A673 (cell line): Measurements from ENCODE around the gene RGS1. TPM values are rescaled to one million over a fixed set of nuclear protein-coding genes. Genes with fewer than 3 reads are reported as not detected.

Experiments
- BruUV-seq: library from RNA; stranded (reverse); fragments of 400-500 nt; replicated peaks from 2 replicates; lab custom pipeline; 2021; lab: Mats Ljungman, UMichigan
- CTCF ChIA-PET: fragments of 300-600 bp; sonication (Branson Sonifier 250); formaldehyde crosslinking; loops from one replicate; lab custom pipeline; 2022; ENCODE audit warnings: antibody characterized with exemption; lab: Charles Lee
- POLR2A ChIA-PET: fragments of 300-600 bp; sonication (Branson Sonifier 250); formaldehyde crosslinking; loops from one replicate; lab custom pipeline; 2022; ENCODE audit warnings: antibody characterized with exemption; ENCODE audit not compliant: low non-redundant PET; lab: Charles Lee
- DNase-seq: peaks from one replicate; pipeline ENCODE4 v3.0.0-alpha.2; 2015; ENCODE audit warnings: low spot score
- H3K27ac ChIP-seq: fragments of 200-600 bp; sonication (generic); 2 replicates; pipeline ENCODE4 v1.5.1; 2016; ENCODE audit warnings: mixed run types, low read depth, mild to moderate bottlenecking, mixed read lengths, antibody characterized with exemption, low read length; ENCODE audit not compliant: poor library complexity, severe bottlenecking
- H3K27me3 ChIP-seq: fragments of 200-600 bp; sonication (generic); replicated peaks from 2 replicates; pipeline ENCODE4 v1.6.1; 2017; ENCODE audit warnings: mixed run types, low read depth, mild to moderate bottlenecking, mixed read lengths, antibody characterized with exemption, low read length; ENCODE audit not compliant: insufficient read depth, poor library complexity
- H3K36me3 ChIP-seq: fragments of 200-600 bp; sonication (generic); 2 replicates; pipeline ENCODE4 v1.6.1; 2016; ENCODE audit warnings: mixed run types, mild to moderate bottlenecking, mixed read lengths, antibody characterized with exemption, low read length; ENCODE audit not compliant: insufficient read depth, poor library complexity, severe bottlenecking
- H3K4me1 ChIP-seq: fragments of 200-600 bp; sonication (generic); 2 replicates; pipeline ENCODE4 v1.6.1; 2017; ENCODE audit warnings: mixed run types, mild to moderate bottlenecking, mixed read lengths, antibody characterized with exemption, low read length; ENCODE audit not compliant: insufficient read depth, poor library complexity, severe bottlenecking
- H3K4me3 ChIP-seq: fragments of 200-600 bp; sonication (generic); 2 replicates; pipeline ENCODE4 v1.5.1; 2016; ENCODE audit warnings: low read depth, mixed run types, mild to moderate bottlenecking, mixed read lengths, low read length; ENCODE audit not compliant: poor library complexity, severe bottlenecking
- H3K9me3 ChIP-seq: fragments of 200-600 bp; sonication (generic); 2 replicates; pipeline ENCODE4 v1.6.1; 2016; ENCODE audit warnings: mixed run types, low read depth, mild to moderate bottlenecking, mixed read lengths, antibody characterized with exemption, low read length; ENCODE audit not compliant: poor library complexity, severe bottlenecking
- EZH2 ChIP-seq: fragments of 200-600 bp; sonication (generic); IDR thresholded peaks from 2 replicates; pipeline ENCODE4 v1.6.1; 2017; ENCODE audit warnings: borderline replicate concordance, low read depth, mild to moderate bottlenecking, mixed read lengths, antibody characterized with exemption, low read length; ENCODE audit not compliant: poor library complexity, severe bottlenecking
- intact Hi-C: fragments of 100-400 bp; cut with micrococcal nuclease; formaldehyde crosslinking; loops from one replicate; pipeline ENCODE4 v1.10.0; 2022; ENCODE audit not compliant: unreplicated experiment
- total RNA-seq: library from RNA; stranded (reverse); gene quantifications from 2 replicates; pipeline ENCODE4 v1.2.3, GENCODE V29; 2021
- TF ChIP-seq, protein P1 (sequence below): fragments of 300-800, 200-600 bp; sonication (generic); conservative IDR thresholded peaks from 2 replicates; pipeline ENCODE4 v1.5.1; 2017; ENCODE audit warnings: low read depth, mild to moderate bottlenecking, antibody characterized with exemption, low read length, moderate library complexity, mixed read lengths

Gene RGS1
- total RNA-seq, 1 experiment from 2014 or later = not detected

- POLR2A ChIA-PET = interaction anchor here (0.6 kb wide), 1 partner anchor 57 kb away, joined by 3 read pairs; no protein-coding TSS in a partner anchor
- no peaks in the 10 kb centered on the region for H3K9me3 ChIP-seq
These were observed 1.5 kb upstream of the RGS1 start for GRCh38 chr1:192574073-192574472.

DNA sequence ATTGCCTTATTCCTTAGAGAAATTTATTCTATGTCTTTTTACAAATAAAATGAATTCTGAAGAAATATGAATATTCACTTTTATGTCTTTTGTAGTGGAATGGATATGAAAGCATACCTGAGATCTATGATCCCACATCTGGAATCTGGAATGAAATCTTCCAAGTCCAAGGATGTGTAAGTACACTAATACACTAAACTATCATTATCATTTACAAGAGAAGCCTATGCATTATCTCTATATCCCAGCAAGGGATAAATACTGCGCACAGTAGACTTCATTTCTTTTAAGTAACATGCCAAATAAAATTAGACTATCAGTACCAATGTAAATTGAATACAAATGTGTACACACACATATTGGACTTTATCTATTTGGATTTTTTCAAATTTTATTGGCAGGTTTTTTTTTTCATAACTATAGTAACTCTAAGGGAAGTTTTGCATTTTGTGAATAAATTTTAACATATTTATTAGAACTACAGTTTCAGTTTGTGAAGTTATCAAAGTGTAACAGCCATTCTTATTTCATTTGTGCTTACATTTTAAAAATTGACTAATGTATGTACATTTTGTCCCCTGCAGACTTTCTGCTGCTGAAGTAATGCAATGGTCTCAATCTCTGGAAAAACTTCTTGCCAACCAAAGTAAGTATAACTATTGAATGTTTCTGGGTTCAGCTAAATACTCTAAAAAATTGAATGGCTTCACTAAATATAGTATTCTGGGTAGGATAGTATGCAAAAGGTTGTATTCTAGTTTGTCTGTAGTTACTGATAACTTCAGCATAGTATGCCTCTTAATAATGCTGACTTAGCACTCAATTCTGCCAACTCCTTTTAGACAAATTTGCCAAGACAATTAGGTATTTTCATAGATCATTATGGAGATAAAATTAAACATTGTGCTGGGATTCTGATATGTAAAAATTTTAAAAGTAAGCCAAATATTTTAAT, 894 bp downstream of the RGS1 start:
- intact Hi-C loops = no loop called here
- Histone ChIP-seq H3K27me3 (no peaks in the 10 kb centered on the region), H3K27ac (no peak overlapping the region), H3K4me3 (no peak overlapping the region), H3K9me3 (no peaks in the 10 kb centered on the region), H3K36me3 (no peaks in the 10 kb centered on the region), H3K4me1 (peaks cover 38% of the 10 kb centered on the region)
- no peak for DNase-seq
- no peak for TF ChIP-seq EZH2
- TF ChIP-seq, protein P1, sequence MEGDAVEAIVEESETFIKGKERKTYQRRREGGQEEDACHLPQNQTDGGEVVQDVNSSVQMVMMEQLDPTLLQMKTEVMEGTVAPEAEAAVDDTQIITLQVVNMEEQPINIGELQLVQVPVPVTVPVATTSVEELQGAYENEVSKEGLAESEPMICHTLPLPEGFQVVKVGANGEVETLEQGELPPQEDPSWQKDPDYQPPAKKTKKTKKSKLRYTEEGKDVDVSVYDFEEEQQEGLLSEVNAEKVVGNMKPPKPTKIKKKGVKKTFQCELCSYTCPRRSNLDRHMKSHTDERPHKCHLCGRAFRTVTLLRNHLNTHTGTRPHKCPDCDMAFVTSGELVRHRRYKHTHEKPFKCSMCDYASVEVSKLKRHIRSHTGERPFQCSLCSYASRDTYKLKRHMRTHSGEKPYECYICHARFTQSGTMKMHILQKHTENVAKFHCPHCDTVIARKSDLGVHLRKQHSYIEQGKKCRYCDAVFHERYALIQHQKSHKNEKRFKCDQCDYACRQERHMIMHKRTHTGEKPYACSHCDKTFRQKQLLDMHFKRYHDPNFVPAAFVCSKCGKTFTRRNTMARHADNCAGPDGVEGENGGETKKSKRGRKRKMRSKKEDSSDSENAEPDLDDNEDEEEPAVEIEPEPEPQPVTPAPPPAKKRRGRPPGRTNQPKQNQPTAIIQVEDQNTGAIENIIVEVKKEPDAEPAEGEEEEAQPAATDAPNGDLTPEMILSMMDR = no peak
- CTCF ChIA-PET = no interaction called here
- no TSS peak for BruUV-seq
- POLR2A ChIA-PET = no interaction called here

More at GRCh38 chr1:192574073-192574472, 1.5 kb upstream of the RGS1 start:
- Histone ChIP-seq H3K4me3 (no peak overlapping the region), H3K4me1 (peaks cover 16% of the 10 kb centered on the region), H3K27me3 (no peaks in the 10 kb centered on the region), H3K36me3 (no peaks in the 10 kb centered on the region), H3K27ac (no peak overlapping the region)
- TF ChIP-seq, protein P1 = no peak
- no peak for TF ChIP-seq EZH2
- CTCF ChIA-PET = no interaction called here
- BruUV-seq = no TSS peak
- intact Hi-C loops = no loop called here
- DNase-seq = no peak

DNA sequence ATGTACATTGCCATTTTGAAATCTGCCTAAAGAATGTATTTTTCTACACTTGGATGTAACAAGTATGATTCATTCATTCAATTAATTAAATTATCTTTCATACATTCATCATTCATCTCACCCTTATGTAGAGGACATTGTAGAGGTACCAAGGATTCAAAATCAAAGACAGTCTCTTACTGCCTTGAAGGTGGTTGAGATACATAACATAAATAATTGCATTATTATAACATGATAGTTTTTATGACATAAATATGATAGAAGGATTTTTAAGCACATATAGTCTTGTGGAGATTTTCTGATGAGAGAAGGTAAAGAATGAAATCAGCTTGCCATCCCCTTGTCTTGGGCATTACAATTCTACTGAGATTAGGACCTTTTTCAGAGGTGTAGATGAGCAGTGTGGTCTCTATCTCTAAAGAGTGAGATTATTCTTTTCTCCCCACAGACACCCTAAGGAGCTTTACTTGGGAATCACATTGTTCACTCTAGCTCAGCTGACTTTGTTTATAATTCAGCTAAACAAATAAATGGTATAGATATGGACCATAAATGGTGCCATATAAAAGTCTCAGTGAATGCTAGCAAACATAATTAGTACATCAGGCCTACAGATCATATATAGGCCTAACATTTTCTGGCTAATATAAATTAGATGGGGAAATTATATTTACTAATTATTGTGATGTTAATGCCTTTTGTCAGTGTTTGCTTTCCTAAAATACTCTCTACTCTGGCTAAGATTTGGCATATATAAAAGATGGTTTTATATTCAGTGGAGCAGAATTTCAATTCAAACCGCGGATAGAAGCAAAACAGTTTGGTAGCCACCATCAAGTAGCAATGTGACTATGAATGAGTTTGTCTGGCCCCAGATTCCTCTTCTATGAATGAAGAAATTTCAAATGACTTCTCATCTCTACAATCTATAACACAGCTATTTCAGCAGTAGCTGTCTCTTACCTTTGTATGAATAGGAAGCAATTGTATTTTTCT, 1.9 kb downstream of the RGS1 start:
- TF ChIP-seq, protein P1 = no peak
- no peak for TF ChIP-seq EZH2

More for the DNA sequence above, 1.9 kb downstream of the RGS1 start:
- no TSS peak for BruUV-seq
- Histone ChIP-seq H3K9me3 (no peaks in the 10 kb centered on the region), H3K4me1 (peaks cover 42% of the 10 kb centered on the region), H3K27me3 (no peaks in the 10 kb centered on the region), H3K27ac (no peak overlapping the region), H3K36me3 (no peaks in the 10 kb centered on the region), H3K4me3 (no peak overlapping the region)
- ChIA-PET POLR2A (no interaction called here), CTCF (no interaction called here)
- DNase-seq = no peak
- intact Hi-C loops = no loop called here
